ENCODE data around the gene INSIG1.

Gene INSIG1

GRCh38 chr7:155333346-155334234, 35.9 kb downstream of the INSIG1 start:
- no peak for FAIRE-seq

GRCh38 chr7:155336812-155337602, 39.3 kb downstream of the INSIG1 start:
- FAIRE-seq = no peak

- FAIRE-seq = no peak
Observed at GRCh38 chr7:155337946-155338631, 40.4 kb downstream of the INSIG1 start.

- no peak for FAIRE-seq
Observed at GRCh38 chr7:155338632-155339320, 41.1 kb downstream of the INSIG1 start.

GRCh38 chr7:155339474-155339873, 41.8 kb downstream of the INSIG1 start:
- no peak for FAIRE-seq

- no peak for FAIRE-seq
Observed at GRCh38 chr7:155340071-155340531, 42.4 kb downstream of the INSIG1 start.

- FAIRE-seq = no peak
Observed at GRCh38 chr7:155340721-155341120, 43.0 kb downstream of the INSIG1 start.

GRCh38 chr7:155341463-155341983, 43.8 kb downstream of the INSIG1 start:
- FAIRE-seq = no peak

GRCh38 chr7:155342313-155342712, 44.6 kb downstream of the INSIG1 start:
- no peak for FAIRE-seq

- no peak for FAIRE-seq
Observed at GRCh38 chr7:155343150-155343549, 45.5 kb downstream of the INSIG1 start.

GRCh38 chr7:155343661-155344121, 46.0 kb downstream of the INSIG1 start:
- no peak for FAIRE-seq

- FAIRE-seq = no peak
Observed at GRCh38 chr7:155344270-155344617, 46.6 kb downstream of the INSIG1 start.

GRCh38 chr7:155344618-155345433, 47.1 kb downstream of the INSIG1 start:
- FAIRE-seq = no peak

GRCh38 chr7:155345490-155345889, 47.8 kb downstream of the INSIG1 start:
- no peak for FAIRE-seq

GRCh38 chr7:155346285-155346684, 48.6 kb downstream of the INSIG1 start:
- FAIRE-seq = no peak

GRCh38 chr7:155348806-155349205, 51.1 kb downstream of the INSIG1 start:
- no peak for FAIRE-seq

GRCh38 chr7:155349601-155350331, 52.1 kb downstream of the INSIG1 start:
- FAIRE-seq = no peak

GRCh38 chr7:155351120-155351870, 53.6 kb downstream of the INSIG1 start:
- FAIRE-seq = no peak

- no peak for FAIRE-seq
Observed at GRCh38 chr7:155352076-155352752, 54.5 kb downstream of the INSIG1 start.

Measured in A204.1 (cell line).